HL-60/S4 (cell line): Measurements from ENCODE around the gene BANF2.

Experiments used
- in situ Hi-C: fragments of 300-500 bp; cut with MboI; formaldehyde crosslinking; loops from 2 replicates; pipeline ENCODE4 v1.14.3; 2022; ENCODE audit warnings: low sequenced_read_pairs

Gene BANF2

DNA sequence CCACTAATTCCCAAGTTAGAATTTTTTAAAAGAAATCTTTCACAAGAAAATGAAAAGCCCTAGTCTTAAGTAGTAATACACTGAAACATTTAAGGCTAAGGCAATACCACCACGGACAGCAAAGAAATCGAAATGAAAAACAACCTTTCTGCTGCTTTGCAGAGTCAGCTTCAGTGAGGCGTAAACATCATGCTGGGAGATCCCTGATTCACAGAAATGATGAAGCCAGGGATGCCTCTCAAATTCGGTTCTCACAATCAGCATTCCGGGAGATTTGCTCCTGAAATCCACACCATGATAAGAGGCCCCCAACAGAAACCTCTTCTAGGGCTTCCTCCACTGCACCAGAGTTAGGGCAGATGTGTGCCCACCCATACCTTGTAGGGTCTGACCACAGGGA, 36.3 kb upstream of the BANF2 start:
- in situ Hi-C loops = no loop called here

- in situ Hi-C loops = no loop called here
Observed at GRCh38 chr20:17664025-17664633, 35.6 kb upstream of the BANF2 start.

DNA sequence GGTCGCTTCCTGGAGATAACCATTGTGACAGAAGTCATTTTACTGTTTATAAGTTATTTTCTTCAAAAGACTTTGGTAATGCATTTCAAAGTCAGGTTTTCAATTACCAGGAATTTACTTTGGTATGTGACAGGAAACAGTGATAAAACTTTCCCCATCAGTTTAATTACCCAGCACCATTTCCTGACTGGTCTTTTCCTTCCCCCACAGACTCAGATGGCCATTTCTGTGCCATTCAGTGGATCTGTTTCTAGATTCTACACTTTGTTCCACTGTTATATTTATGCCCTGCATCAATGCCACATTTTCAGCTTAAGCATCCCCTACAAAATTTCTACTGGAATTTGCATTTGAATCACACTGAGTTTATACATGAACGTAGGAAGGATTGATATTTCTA, 34.0 kb upstream of the BANF2 start:
- in situ Hi-C loops = no loop called here

- in situ Hi-C loops = no loop called here
Observed at GRCh38 chr20:17666481-17666880, 33.3 kb upstream of the BANF2 start.

- in situ Hi-C loops = no loop called here
Observed at GRCh38 chr20:17667445-17667844, 32.3 kb upstream of the BANF2 start.

GRCh38 chr20:17668432-17668831, 31.3 kb upstream of the BANF2 start:
- in situ Hi-C loops = no loop called here

DNA sequence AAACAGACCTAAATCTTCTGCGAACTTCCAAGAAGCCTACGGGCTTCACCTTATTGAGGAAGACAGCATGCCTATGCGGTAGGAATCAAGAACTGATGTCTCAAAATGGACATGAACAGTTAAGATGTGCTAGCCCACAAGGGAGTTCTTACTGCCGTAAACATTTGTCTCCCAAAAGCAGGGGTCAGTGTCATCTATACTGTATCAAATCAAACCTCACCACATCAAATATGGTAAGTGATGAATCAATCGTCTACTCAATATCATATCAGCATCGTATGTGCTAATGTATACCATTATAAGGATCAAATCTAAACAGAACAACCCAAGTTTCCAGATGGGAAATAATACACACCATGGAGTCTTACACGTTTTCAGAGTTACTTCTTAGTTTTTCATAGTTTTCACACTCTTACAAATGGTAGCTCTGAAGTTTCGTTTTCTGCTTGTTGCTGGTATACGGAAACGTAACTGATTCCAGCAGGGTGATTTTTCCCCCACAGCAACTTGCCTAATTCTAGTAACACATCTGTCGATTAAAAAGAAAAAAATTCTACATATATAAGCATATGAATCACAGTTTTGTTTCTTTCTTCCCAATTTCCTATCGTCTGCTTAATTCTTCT, 30.3 kb upstream of the BANF2 start:
- in situ Hi-C loops = no loop called here

GRCh38 chr20:17671011-17671410, 28.8 kb upstream of the BANF2 start:
- in situ Hi-C loops = no loop called here

DNA sequence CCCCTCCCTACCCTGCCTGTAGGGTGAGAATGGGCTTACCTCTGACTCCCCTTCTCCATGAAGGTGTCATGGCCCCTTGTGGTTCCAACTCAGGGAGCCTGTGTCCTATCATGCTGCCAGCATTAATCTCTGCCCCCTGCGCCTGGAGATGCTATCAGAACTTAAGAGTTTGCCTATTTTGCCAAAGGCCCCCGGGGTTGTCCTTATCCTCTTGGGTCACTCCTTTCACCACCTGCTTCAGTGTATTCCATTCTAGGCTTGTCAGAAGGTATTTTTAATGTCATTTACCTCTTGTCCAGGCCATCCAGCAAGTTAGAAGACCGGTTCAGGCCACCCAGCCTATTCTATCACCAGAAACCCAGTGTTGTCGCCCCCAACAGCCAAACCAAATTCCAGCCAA, 28.2 kb upstream of the BANF2 start:
- in situ Hi-C loops = no loop called here

GRCh38 chr20:17673084-17673483, 26.7 kb upstream of the BANF2 start:
- in situ Hi-C loops = no loop called here

DNA sequence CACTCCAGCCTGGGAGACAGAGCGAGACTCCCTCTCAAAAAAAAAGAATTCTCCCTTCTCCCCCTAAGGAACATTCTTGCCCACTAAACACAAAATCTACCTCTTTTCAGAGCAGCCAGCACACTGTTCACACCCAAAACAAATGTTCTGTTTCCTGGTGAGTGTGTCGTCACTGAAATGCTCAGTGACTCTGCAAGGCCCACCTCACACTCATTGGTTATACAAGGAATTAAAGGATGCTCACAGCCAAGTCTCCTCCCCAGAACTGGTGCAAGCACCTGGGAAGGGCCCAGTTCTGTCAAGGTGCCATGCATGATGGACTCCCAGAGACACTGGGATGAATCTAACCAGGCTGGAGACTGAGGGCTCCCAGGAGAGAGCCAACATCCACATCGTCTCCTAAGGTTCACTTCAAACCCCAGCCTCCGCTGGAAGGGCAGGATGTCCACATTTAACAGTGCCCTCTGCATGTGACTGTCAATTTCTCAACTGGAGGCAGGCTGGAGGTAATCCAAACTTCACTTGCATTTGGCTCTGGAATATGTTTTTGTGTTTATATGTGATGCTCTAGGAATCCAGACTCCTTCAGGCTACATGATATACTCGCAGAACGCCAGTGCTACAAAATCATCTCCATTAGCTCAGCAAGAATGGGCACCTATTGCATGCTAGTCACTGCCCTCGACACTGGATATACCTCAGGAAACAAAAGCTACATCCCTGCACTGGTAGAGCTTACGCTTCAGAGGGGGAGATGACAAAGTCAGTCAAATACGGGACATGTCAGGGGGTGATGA, 24.8 kb upstream of the BANF2 start:
- in situ Hi-C loops = no loop called here

GRCh38 chr20:17675519-17676377, 24.0 kb upstream of the BANF2 start:
- in situ Hi-C loops = no loop called here

DNA sequence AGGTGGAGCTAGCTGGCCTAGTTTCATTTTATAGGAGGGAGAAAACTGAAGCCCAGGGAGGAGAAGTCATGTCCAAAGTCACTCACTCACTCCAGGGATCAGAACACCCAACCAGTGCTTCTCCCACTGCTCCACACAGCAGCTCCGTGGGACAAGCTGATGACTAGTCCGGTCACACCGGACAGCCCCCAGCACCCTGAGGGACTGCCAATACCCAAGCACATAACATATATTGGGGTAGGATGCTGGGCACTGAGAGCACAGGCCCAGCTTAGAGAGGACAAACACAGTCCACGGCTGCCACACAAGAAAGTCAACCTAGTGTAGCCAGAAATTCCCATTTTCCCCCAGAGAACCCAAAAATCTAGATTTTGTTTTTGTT, 23.4 kb upstream of the BANF2 start:
- in situ Hi-C loops = no loop called here

DNA sequence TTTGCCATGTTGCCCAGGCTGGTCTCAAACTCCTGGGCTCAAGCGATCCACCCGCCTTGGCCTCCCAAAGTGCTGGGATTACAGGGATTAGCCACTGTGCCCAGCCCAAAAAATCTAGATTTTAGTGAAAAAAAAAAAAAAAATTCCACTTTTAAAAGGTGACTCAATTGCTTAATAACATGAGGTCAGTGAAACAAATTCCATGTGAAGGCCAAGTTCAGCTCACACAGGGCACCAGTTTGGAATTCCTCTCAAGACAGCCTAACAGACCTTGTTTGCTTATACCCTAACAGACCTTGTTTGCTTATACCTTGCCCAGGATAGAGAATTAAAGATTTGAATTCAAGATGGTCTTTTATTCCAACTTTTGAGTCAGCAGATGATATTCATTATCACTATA, 22.8 kb upstream of the BANF2 start:
- in situ Hi-C loops = no loop called here

DNA sequence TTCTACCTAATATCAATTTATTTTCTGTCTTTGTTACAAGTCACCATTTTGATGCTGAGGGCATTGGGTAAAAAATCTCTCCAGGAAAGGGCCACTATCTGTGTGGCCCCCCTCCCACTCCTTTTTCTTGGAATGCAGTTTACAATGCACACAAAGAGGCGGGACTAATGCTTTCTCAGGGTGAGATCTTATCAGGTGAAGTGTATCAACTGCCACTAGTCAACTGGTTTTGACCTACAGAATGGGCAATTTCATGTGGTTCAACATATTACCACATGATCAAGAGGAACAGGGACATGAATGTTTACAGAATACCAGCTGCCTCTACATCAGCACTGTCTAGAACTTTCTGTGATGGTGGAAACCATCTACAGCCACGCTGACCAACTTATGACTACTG, 21.5 kb upstream of the BANF2 start:
- in situ Hi-C loops = no loop called here

- in situ Hi-C loops = no loop called here
Observed at GRCh38 chr20:17678886-17679285, 20.9 kb upstream of the BANF2 start.

GRCh38 chr20:17679941-17680835, 19.6 kb upstream of the BANF2 start:
- in situ Hi-C loops = no loop called here

DNA sequence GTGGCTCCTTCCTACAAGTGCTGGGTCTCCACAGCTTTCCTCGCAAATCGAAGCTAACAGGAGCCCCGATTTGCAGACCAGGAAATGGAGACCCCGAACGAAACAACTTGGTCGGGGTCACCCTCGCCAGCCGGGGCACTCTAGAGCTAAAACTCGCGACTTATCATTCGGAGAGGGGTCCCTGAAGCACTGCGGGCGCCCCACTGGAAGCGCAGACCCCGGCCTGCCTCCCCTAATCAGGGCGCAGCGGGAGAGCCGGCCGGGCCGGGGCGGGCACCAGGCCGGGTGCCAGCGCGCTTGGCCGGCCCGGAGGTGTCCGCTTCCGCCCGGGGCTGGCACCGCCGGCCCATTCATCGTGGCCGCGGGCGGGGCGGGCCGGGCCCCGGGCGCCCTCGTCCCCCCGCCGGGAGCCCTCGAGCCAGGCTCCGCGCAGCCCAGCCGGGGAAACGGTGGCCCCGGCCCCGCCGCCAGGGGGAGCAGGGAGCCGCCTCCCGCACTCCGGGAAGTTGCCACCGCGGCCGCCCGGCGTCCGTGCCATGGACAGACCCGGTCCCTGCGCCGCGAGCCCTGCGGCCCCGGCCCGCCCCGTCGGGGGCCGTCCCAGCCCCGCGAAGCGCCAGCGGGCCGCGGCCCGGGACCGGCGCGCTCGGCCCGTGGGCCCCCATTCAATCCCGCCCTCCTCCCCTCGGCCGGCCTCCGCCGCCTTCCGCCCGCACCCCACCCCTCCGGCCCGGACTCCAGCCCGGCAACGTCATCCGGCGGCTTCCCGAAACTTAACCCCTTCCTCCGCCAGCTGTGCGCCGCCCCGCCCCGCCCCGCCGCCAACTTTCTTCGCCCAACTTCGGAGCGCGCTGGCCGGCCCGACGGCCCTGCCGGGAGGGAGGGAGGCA, 18.7 kb upstream of the BANF2 start:
- in situ Hi-C loops = no loop called here

- in situ Hi-C loops = no loop called here
Observed at GRCh38 chr20:17681726-17682102, 18.1 kb upstream of the BANF2 start.
